H1 (cell line): ENCODE measurements around the gene FASTKD1. TPM values are rescaled to one million over a fixed set of nuclear protein-coding genes. Genes with fewer than 3 reads are reported as not detected.

ENCODE experiments used
- CTCF ChIA-PET: fragments of 300-600 bp; sonication (Branson Sonifier 250); formaldehyde crosslinking; loops from one replicate; lab custom pipeline; 2021; ENCODE audit not compliant: partially characterized antibody; lab: Charles Lee
- POLR2A ChIA-PET: fragments of 300-600 bp; sonication (Branson Sonifier 250); formaldehyde crosslinking; loops from one replicate; lab custom pipeline; 2021; ENCODE audit warnings: inconsistent platforms; ENCODE audit not compliant: partially characterized antibody; lab: Charles Lee
- DNase-seq, 2 experiments: peaks; one replicate each; pipeline versions ENCODE4 v3.0.0 to v3.0.0-alpha.2; 2010 to 2022; ENCODE audit warnings: low spot score in 2 of 2, low read depth in 1 of 2, mixed read lengths in 1 of 2
- FAIRE-seq: peaks from 2 replicates; lab custom pipeline; 2011; peaks lifted over from hg19 to GRCh38; lab: Jason Lieb, UNC
- H2AFZ ChIP-seq: 2 replicates; pipeline ENCODE4 v1.8.1; 2012; ENCODE audit warnings: low read length, inconsistent platforms
- H2AK5ac ChIP-seq: 2 replicates; pipeline ENCODE4 v1.6.1; 2013; ENCODE audit warnings: low read depth, low read length
- H2BK120ac ChIP-seq: replicated peaks from 2 replicates; pipeline ENCODE3; 2013; ENCODE audit warnings: low read depth, low read length, inconsistent platforms
- H2BK12ac ChIP-seq: 2 replicates; pipeline ENCODE4 v1.6.1; 2013; ENCODE audit warnings: low read depth, low read length
- H2BK15ac ChIP-seq: 2 replicates; pipeline ENCODE4 v1.6.1; 2013; ENCODE audit warnings: low read length
- H2BK20ac ChIP-seq: 2 replicates; pipeline ENCODE4 v1.6.1; 2013; ENCODE audit warnings: low read length
- H2BK5ac ChIP-seq: 2 replicates; pipeline ENCODE4 v1.6.1; 2013; ENCODE audit warnings: low read depth, low read length
- H3K14ac ChIP-seq: 2 replicates; pipeline ENCODE4 v1.6.1; 2013; ENCODE audit warnings: inconsistent platforms; ENCODE audit not compliant: insufficient read length
- H3K18ac ChIP-seq: 2 replicates; pipeline ENCODE4 v1.6.1; 2013; ENCODE audit warnings: low read length; ENCODE audit errors: extremely low read depth
- H3K23ac ChIP-seq: 2 replicates; pipeline ENCODE4 v1.6.1; 2013; ENCODE audit warnings: inconsistent platforms; ENCODE audit not compliant: insufficient read length
- H3K23me2 ChIP-seq: 2 replicates; pipeline ENCODE4 v1.6.1; 2013; ENCODE audit warnings: low read depth, low read length
- H3K27ac ChIP-seq: 2 replicates; pipeline ENCODE4 v1.6.1; 2011; ENCODE audit warnings: low read depth, low read length, inconsistent platforms
- H3K27me3 ChIP-seq, 4 experiments: replicated peaks in 1 of 4; 1 replicate in 1 of 4; 2 replicates in 3 of 4; pipeline versions ENCODE4 v1.6.1 to v1.8.1; 2011 to 2013; ENCODE audit warnings: low read length in 3 of 4, mild to moderate bottlenecking in 3 of 4, inconsistent platforms in 2 of 4, mixed read lengths in 2 of 4, moderate library complexity in 1 of 4; ENCODE audit not compliant: control insufficient read depth in 3 of 4, insufficient read depth in 3 of 4; ENCODE audit errors: extremely low read depth in 1 of 4
- H3K36me3 ChIP-seq, 4 experiments: 2 replicates each; pipeline versions ENCODE4 v1.6.1 to v1.8.1; 2011 to 2013; ENCODE audit warnings: mild to moderate bottlenecking in 4 of 4, low read length in 3 of 4, moderate library complexity in 2 of 4, control low read depth in 1 of 4, inconsistent platforms in 1 of 4; ENCODE audit not compliant: insufficient read depth in 4 of 4, control insufficient read depth in 2 of 4
- H3K4ac ChIP-seq: replicated peaks from 2 replicates; pipeline ENCODE3; 2013; ENCODE audit warnings: low read length, low read depth, mixed read lengths, inconsistent platforms; ENCODE audit not compliant: insufficient read length
- H3K4me1 ChIP-seq, 4 experiments: replicated peaks in 1 of 4; 1 replicate in 1 of 4; 2 replicates in 3 of 4; pipeline versions ENCODE4 v1.6.1 to v1.8.1; 2011 to 2013; ENCODE audit warnings: low read length in 3 of 4, inconsistent platforms in 2 of 4, mixed read lengths in 1 of 4; ENCODE audit not compliant: insufficient read depth in 4 of 4, control insufficient read depth in 3 of 4
- H3K4me2 ChIP-seq, 2 experiments: 2 replicates each; pipeline versions ENCODE4 v1.6.1 to v1.8.1; 2011 to 2013; ENCODE audit warnings: low read depth in 2 of 2, low read length in 2 of 2, control low read depth in 1 of 2, inconsistent platforms in 1 of 2, mild to moderate bottlenecking in 1 of 2; ENCODE audit not compliant: insufficient read depth in 1 of 2
- H3K4me3 ChIP-seq, 4 experiments: fragments of 200-600, 300-600 bp in 1 of 4; sonication (generic), shearing (Covaris generic), sonication (Bioruptor Twin) in 1 of 4; 2 replicates each; pipeline versions ENCODE4 v1.5.1 to v1.8.1; 2011 to 2016; ENCODE audit warnings: low read length in 4 of 4, low read depth in 3 of 4, control low read depth in 2 of 4, inconsistent platforms in 2 of 4, mild to moderate bottlenecking in 2 of 4, mixed read lengths in 1 of 4, moderate library complexity in 1 of 4; ENCODE audit not compliant: insufficient read depth in 2 of 4; ENCODE audit errors: extremely low read depth in 1 of 4
- H3K56ac ChIP-seq: replicated peaks from 2 replicates; pipeline ENCODE3; 2013; ENCODE audit warnings: low read depth, mild to moderate bottlenecking, mixed read lengths, low read length, inconsistent platforms; ENCODE audit not compliant: insufficient read length
- H3K79me1 ChIP-seq: 2 replicates; pipeline ENCODE4 v1.6.1; 2013; ENCODE audit warnings: low read depth, low read length, control low read depth
- H3K79me2 ChIP-seq, 2 experiments: 2 replicates each; pipeline versions ENCODE4 v1.6.1 to v1.8.1; 2012 to 2013; ENCODE audit warnings: low read length in 2 of 2, mild to moderate bottlenecking in 2 of 2, inconsistent platforms in 1 of 2; ENCODE audit not compliant: insufficient read depth in 2 of 2, control insufficient read depth in 1 of 2
- H3K9ac ChIP-seq, 4 experiments: replicated peaks in 1 of 4; 1 replicate in 1 of 4; 2 replicates in 3 of 4; pipeline versions ENCODE4 v1.6.1 to v1.8.1; 2011 to 2013; ENCODE audit warnings: low read depth in 3 of 4, low read length in 3 of 4, control low read depth in 2 of 4, mild to moderate bottlenecking in 2 of 4, moderate library complexity in 2 of 4, inconsistent platforms in 1 of 4; ENCODE audit errors: extremely low read depth in 1 of 4
- H3K9me3 ChIP-seq, 2 experiments: 2 replicates each; pipeline versions ENCODE4 v1.6.1 to v1.8.1; 2012 to 2013; ENCODE audit warnings: mild to moderate bottlenecking in 2 of 2, moderate library complexity in 2 of 2, control low read depth in 1 of 2, inconsistent platforms in 1 of 2, low read depth in 1 of 2, low read length in 1 of 2, mixed read lengths in 1 of 2; ENCODE audit not compliant: insufficient read depth in 2 of 2
- H4K20me1 ChIP-seq, 2 experiments: replicated peaks in 1 of 2; 2 replicates each; pipeline versions ENCODE3 to v1.8.1; 2011 to 2013; ENCODE audit warnings: inconsistent platforms in 2 of 2, low read length in 2 of 2, mild to moderate bottlenecking in 1 of 2; ENCODE audit not compliant: insufficient read depth in 2 of 2, control insufficient read depth in 1 of 2
- H4K5ac ChIP-seq: 2 replicates; pipeline ENCODE4 v1.6.1; 2013; ENCODE audit warnings: low read length, low read depth, mixed read lengths, inconsistent platforms; ENCODE audit not compliant: insufficient read length
- H4K8ac ChIP-seq: 2 replicates; pipeline ENCODE4 v1.8.0; 2013; ENCODE audit warnings: mild to moderate bottlenecking, moderate library complexity, low read length, inconsistent platforms; ENCODE audit not compliant: insufficient read depth; ENCODE audit errors: extremely low read depth
- H4K91ac ChIP-seq: replicated peaks from 2 replicates; pipeline ENCODE3; 2013; ENCODE audit warnings: low read length, mixed read lengths, inconsistent platforms; ENCODE audit not compliant: insufficient read length
- ATF2 ChIP-seq: IDR thresholded peaks from 2 replicates; pipeline ENCODE4 v1.6.1; 2012; ENCODE audit warnings: low read length, inconsistent platforms
- CREB1 ChIP-seq: IDR thresholded peaks from 2 replicates; pipeline ENCODE4 v1.6.1; 2012; ENCODE audit warnings: inconsistent platforms
- CTBP2 ChIP-seq: IDR thresholded peaks from 2 replicates; pipeline ENCODE4 v1.7.0; 2011; ENCODE audit warnings: borderline replicate concordance, mild to moderate bottlenecking, moderate library complexity, mixed read lengths, low read length; ENCODE audit not compliant: insufficient read depth, insufficient read length
- FOSL1 ChIP-seq: IDR thresholded peaks from 2 replicates; pipeline ENCODE4 v1.6.1; 2011; ENCODE audit warnings: mild to moderate bottlenecking, low read depth, low read length, moderate library complexity; ENCODE audit not compliant: insufficient read depth
- GABPA ChIP-seq: IDR thresholded peaks from 2 replicates; pipeline ENCODE4 v1.6.1; 2011; ENCODE audit warnings: mild to moderate bottlenecking, low read length, moderate library complexity, borderline replicate concordance; ENCODE audit not compliant: insufficient read depth
- NANOG ChIP-seq: IDR thresholded peaks from 2 replicates; pipeline ENCODE4 v1.6.1; 2011; ENCODE audit warnings: low read length, low read depth, mild to moderate bottlenecking, inconsistent platforms; ENCODE audit not compliant: insufficient read depth, poor library complexity, severe bottlenecking
- RAD21 ChIP-seq, 2 experiments: IDR thresholded peaks in 1 of 2; conservative IDR thresholded peaks in 1 of 2; 2 replicates each; pipeline ENCODE4 v1.6.1; 2011; ENCODE audit warnings: low read depth in 2 of 2, low read length in 2 of 2, improper control_type of control experiment in 1 of 2, inconsistent platforms in 1 of 2, mild to moderate bottlenecking in 1 of 2, moderate library complexity in 1 of 2
- RFX5 ChIP-seq: IDR thresholded peaks from 2 replicates; pipeline ENCODE4 v1.6.1; 2011; ENCODE audit warnings: low read depth, low read length, improper control_type of control experiment, borderline replicate concordance
- SIRT6 ChIP-seq: IDR thresholded peaks from one replicate; pipeline ENCODE4 v1.7.1; 2012; ENCODE audit warnings: low read length, inconsistent platforms
- SP1 ChIP-seq: IDR thresholded peaks from 2 replicates; pipeline ENCODE4 v1.6.1; 2011; ENCODE audit warnings: low read depth, low read length
- SP2 ChIP-seq: IDR thresholded peaks from 2 replicates; pipeline ENCODE4 v1.6.1; 2012; ENCODE audit warnings: mild to moderate bottlenecking, low read length, inconsistent platforms
- TCF12 ChIP-seq: IDR thresholded peaks from 2 replicates; pipeline ENCODE4 v1.6.1; 2011; ENCODE audit warnings: low read depth, mild to moderate bottlenecking, low read length
- ZNF274 ChIP-seq: IDR thresholded peaks from 2 replicates; pipeline ENCODE4 v1.7.0; 2012; ENCODE audit warnings: low read length, borderline replicate concordance; ENCODE audit errors: extremely low read depth
- polyA plus RNA-seq, 7 experiments: library from polyadenylated mRNA; depleted of rRNA in 3 of 7; stranded (reverse) in 5 of 7; unstranded in 2 of 7; fragments of >200 nt in 5 of 7; fragments of 200-250 nt in 2 of 7; gene quantifications; 1 replicate in 5 of 7; 2 replicates in 1 of 7; 4 replicates in 1 of 7; pipeline versions ENCODE4 v1.2.1 to v1.2.3, GENCODE V29; 2011 to 2013; ENCODE audit warnings: missing spikeins in 2 of 7, mixed read lengths in 2 of 7
- total RNA-seq: library from RNA; stranded (reverse); fragmentation: NEBNext Ultra II Directional; extraction: Animal tissue kit (Norgen Biotek cat#: 25700); gene quantifications from 2 replicates; pipeline ENCODE4 v1.2.1, GENCODE V29; 2021

FASTKD1 gene
- total and polyA plus RNA-seq, 2 of the 8 experiments (the other 6 are each of a cell fraction or from before 2014, with no cell fraction given): 18.7 to 70.8 TPM

GRCh38 chr2:169599568-169599967, 25.9 kb upstream of the FASTKD1 start:
- H4K20me1 ChIP-seq: peaks cover 2 to 3% of the 10 kb centered on the region in 2 experiments
- H2BK20ac ChIP-seq: no peak overlapping the region
- H3K23me2 ChIP-seq: no peaks in the 10 kb centered on the region
- H2BK120ac ChIP-seq: no peak overlapping the region
- ChIA-PET CTCF (interaction anchor here (0.6 to 1.1 kb wide), 3 partner anchors 69 to 503 kb away, joined by 3 to 5 read pairs (median 4); no protein-coding TSS in a partner anchor), POLR2A (interaction anchor here (1.0 kb wide), 1 partner anchor 15 kb away, joined by 3 read pairs; no protein-coding TSS in a partner anchor)
- no peak overlapping the region for H2AK5ac ChIP-seq
- no peak overlapping the region for H3K4me2 ChIP-seq
- DNase-seq: no peak
- H2AFZ ChIP-seq: no peak overlapping the region
- no peak overlapping the region for H3K56ac ChIP-seq
- no peak overlapping the region for H3K9ac ChIP-seq
- no peak overlapping the region for H2BK5ac ChIP-seq
- H3K27ac ChIP-seq: no peak overlapping the region
- no peak overlapping the region for H4K5ac ChIP-seq
- no peak overlapping the region for H2BK12ac ChIP-seq
- no peak for FAIRE-seq
- peaks cover 5% of the 10 kb centered on the region for H3K79me1 ChIP-seq
- H3K4me3 ChIP-seq: no peak overlapping the region
- H2BK15ac ChIP-seq: no peak overlapping the region
- H3K14ac ChIP-seq: no peak overlapping the region
- H3K79me2 ChIP-seq: peaks cover 4 to 88% of the 10 kb centered on the region in 2 experiments
- no peak overlapping the region for H4K91ac ChIP-seq
- no peaks in the 10 kb centered on the region for H3K9me3 ChIP-seq
- no peak overlapping the region for H4K8ac ChIP-seq
- H3K18ac ChIP-seq: no peak overlapping the region
- H3K4ac ChIP-seq: no peak overlapping the region
- H3K36me3 ChIP-seq: peaks cover 0 to 7% (median 2%) of the 10 kb centered on the region in 4 experiments; a peak in 2 of 8 replicates
- H3K4me1 ChIP-seq: no peaks in the 10 kb centered on the region
- H3K23ac ChIP-seq: no peak overlapping the region
- H3K27me3 ChIP-seq: no peaks in the 10 kb centered on the region
- TF ChIP-seq SP2: no peak
- no peak for TF ChIP-seq SP1
- no peak for TF ChIP-seq RFX5
- TF ChIP-seq TCF12: no peak
- no peak for TF ChIP-seq SIRT6
- TF ChIP-seq CTBP2: no peak
- TF ChIP-seq CREB1: no peak
- no peak for TF ChIP-seq ATF2
- no peak for TF ChIP-seq ZNF274
- TF ChIP-seq NANOG: no peak
- TF ChIP-seq GABPA: no peak
- no peak for TF ChIP-seq RAD21 (IDR thresholded peaks at IDR 0.05 in 1 of 2, conservative IDR thresholded peaks at IDR 0.05 in 1 of 2; ENCODE audit: low read depth in 2 of 2, low read length in 2 of 2)
- no peak for TF ChIP-seq FOSL1
